Measurements from ENCODE around the gene INS. TPM values are rescaled to one million over a fixed set of nuclear protein-coding genes. Genes with fewer than 3 reads are reported as not detected.

The INS gene
- total and polyA plus RNA-seq, 2 of the 4 experiments (the other 2 are of a cell fraction), result not detected

DNA sequence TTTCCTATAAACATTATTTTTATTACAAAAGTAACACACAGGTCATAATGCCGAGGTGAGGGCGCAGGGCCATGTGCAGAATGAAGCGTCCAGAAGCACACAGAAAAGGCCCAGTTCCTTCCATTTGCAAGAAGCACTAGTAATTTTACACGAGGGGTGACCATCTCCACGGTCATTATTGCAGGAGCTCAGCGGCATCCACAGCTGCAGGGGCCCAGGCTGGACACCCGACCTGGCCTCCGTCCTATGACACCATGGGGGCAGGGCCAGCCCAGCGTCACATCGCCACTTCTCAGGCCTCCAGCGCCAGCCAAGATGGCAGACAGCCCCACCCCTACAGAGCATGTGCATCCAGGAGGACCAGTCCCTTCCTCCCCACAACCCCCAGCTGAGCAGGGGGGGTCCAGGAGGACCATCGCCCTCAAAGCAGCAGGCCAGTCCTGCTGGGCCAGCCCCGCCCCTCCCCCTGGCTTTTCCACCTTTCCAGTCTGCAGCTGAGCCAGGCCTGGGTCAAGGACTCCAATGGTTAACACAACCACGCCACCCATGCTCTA lies 25.3 kb downstream of the INS start:
- 86% methylated on average over 6 of the region's 14 CpGs; no CpG with 5 or more reads in 1 of the 2 experiments for WGBS, 2 experiments (ENCODE audit: extremely low coverage in 2 of 2, insufficient read length in 1 of 2)
- Histone ChIP-seq H3K9me3 (ENCODE audit: control insufficient read depth, insufficient read depth, low read length) (no peaks in the 10 kb centered on the region), H3K14ac (replicated peaks; ENCODE audit: low read depth, low read length) (no peak overlapping the region), H4K5ac (ENCODE audit: low read depth, low read length) (no peak overlapping the region), H2AK5ac (ENCODE audit: low read depth, low read length) (no peak overlapping the region), H3K56ac (ENCODE audit: extremely low read depth, insufficient read depth, low read length) (no peak overlapping the region), H2BK20ac (ENCODE audit: low read depth, low read length) (no peak overlapping the region), H3K4me3 (ENCODE audit: insufficient read depth, low read depth, low read length) (no peak overlapping the region), H3K9ac (ENCODE audit: low read depth, low read length) (no peak overlapping the region), H4K20me1 (ENCODE audit: insufficient read depth, low read length) (peaks cover 33% of the 10 kb centered on the region), H4K91ac (ENCODE audit: insufficient read depth, low read depth, low read length) (no peak overlapping the region), H2BK15ac (ENCODE audit: low read depth, low read length) (no peak overlapping the region), H3K18ac (ENCODE audit: low read depth, low read length) (no peak overlapping the region), H3K79me1 (ENCODE audit: low read depth in 1 of 2, low read length in 2 of 2) (peaks cover 0 to 9% of the 10 kb centered on the region in 2 experiments; a peak in 2 of 4 replicates), H3K9me1 (ENCODE audit: insufficient read depth, low read length) (peaks cover 7% of the 10 kb centered on the region), H3K23ac (ENCODE audit: low read depth, low read length) (no peak overlapping the region), H3K4me1 (ENCODE audit: control insufficient read depth, insufficient read depth, low read length) (no peaks in the 10 kb centered on the region; the same call in 1 of the 2 replicates), H2AK9ac (replicated peaks; ENCODE audit: low read depth, low read length, poor library complexity) (no peak overlapping the region), H3K27ac (ENCODE audit: insufficient read depth, low read length) (no peak overlapping the region), H2BK120ac (ENCODE audit: low read depth, low read length) (no peak overlapping the region), H3K4ac (ENCODE audit: low read depth, low read length) (no peak overlapping the region), H2BK5ac (ENCODE audit: low read depth, low read length, poor library complexity, severe bottlenecking) (no peak overlapping the region), H2AFZ (replicated peaks; ENCODE audit: low read length, poor library complexity) (no peak overlapping the region), H3K4me2 (ENCODE audit: low read depth, low read length) (no peak overlapping the region), H3K27me3 (ENCODE audit: control insufficient read depth, insufficient read depth, low read length) (peaks cover 49% of the 10 kb centered on the region), H3K36me3 (ENCODE audit: control insufficient read depth, insufficient read depth, low read length) (peaks cover 2% of the 10 kb centered on the region; the same call in 1 of the 2 replicates), H4K8ac (ENCODE audit: low read depth in 2 of 2, low read length in 2 of 2) (no peak overlapping the region)
- intact Hi-C loops (cut with micrococcal nuclease) (loop anchor here (5.0 kb wide), 1 partner anchor 38 kb away; no protein-coding TSS in a partner anchor), dilution Hi-C loops (cut with HindIII; ENCODE audit: low sequenced_read_pairs, unreplicated experiment) (no loop called here), in situ Hi-C loops (cut with MboI; ENCODE audit: low sequenced_read_pairs) (no loop called here)
- ChIA-PET CTCF (no interaction called here), POLR2A (ENCODE audit: unreplicated experiment) (no interaction called here)
- TF ChIP-seq, protein P1, sequence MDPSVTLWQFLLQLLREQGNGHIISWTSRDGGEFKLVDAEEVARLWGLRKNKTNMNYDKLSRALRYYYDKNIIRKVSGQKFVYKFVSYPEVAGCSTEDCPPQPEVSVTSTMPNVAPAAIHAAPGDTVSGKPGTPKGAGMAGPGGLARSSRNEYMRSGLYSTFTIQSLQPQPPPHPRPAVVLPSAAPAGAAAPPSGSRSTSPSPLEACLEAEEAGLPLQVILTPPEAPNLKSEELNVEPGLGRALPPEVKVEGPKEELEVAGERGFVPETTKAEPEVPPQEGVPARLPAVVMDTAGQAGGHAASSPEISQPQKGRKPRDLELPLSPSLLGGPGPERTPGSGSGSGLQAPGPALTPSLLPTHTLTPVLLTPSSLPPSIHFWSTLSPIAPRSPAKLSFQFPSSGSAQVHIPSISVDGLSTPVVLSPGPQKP (IDR thresholded peaks at IDR 0.05; ENCODE audit: borderline replicate concordance, low read depth, low read length), result no peak
- TF ChIP-seq NFE2L2 (IDR thresholded peaks at IDR 0.05; ENCODE audit: low read depth, low read length), result no peak
- no peak for TF ChIP-seq RFX5 (IDR thresholded peaks at IDR 0.05; ENCODE audit: low read depth, low read length)
- TF ChIP-seq CHD1 (IDR thresholded peaks at IDR 0.05; ENCODE audit: low read depth, low read length), result no peak
- no peak for TF ChIP-seq RAD21 (IDR thresholded peaks at IDR 0.05; ENCODE audit: low read length)
- no peak for TF ChIP-seq CEBPB (IDR thresholded peaks at IDR 0.05; ENCODE audit: low read depth, low read length)
- TF ChIP-seq, protein P2, sequence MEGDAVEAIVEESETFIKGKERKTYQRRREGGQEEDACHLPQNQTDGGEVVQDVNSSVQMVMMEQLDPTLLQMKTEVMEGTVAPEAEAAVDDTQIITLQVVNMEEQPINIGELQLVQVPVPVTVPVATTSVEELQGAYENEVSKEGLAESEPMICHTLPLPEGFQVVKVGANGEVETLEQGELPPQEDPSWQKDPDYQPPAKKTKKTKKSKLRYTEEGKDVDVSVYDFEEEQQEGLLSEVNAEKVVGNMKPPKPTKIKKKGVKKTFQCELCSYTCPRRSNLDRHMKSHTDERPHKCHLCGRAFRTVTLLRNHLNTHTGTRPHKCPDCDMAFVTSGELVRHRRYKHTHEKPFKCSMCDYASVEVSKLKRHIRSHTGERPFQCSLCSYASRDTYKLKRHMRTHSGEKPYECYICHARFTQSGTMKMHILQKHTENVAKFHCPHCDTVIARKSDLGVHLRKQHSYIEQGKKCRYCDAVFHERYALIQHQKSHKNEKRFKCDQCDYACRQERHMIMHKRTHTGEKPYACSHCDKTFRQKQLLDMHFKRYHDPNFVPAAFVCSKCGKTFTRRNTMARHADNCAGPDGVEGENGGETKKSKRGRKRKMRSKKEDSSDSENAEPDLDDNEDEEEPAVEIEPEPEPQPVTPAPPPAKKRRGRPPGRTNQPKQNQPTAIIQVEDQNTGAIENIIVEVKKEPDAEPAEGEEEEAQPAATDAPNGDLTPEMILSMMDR (conservative IDR thresholded peaks at IDR 0.05; ENCODE audit: low read depth, low read length), result no peak
- TF ChIP-seq FOS (IDR thresholded peaks at IDR 0.05; ENCODE audit: low read depth, low read length), result no peak
- no peak for TF ChIP-seq BHLHE40 (IDR thresholded peaks at IDR 0.05; ENCODE audit: low read depth, low read length)
- TF ChIP-seq, protein P3, sequence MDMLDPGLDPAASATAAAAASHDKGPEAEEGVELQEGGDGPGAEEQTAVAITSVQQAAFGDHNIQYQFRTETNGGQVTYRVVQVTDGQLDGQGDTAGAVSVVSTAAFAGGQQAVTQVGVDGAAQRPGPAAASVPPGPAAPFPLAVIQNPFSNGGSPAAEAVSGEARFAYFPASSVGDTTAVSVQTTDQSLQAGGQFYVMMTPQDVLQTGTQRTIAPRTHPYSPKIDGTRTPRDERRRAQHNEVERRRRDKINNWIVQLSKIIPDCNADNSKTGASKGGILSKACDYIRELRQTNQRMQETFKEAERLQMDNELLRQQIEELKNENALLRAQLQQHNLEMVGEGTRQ (IDR thresholded peaks at IDR 0.05; ENCODE audit: low read depth, low read length), result no peak
- no peak for TF ChIP-seq MAZ (IDR thresholded peaks at IDR 0.05; ENCODE audit: borderline replicate concordance, low read depth, low read length)
- TF ChIP-seq MXI1 (IDR thresholded peaks at IDR 0.05; ENCODE audit: borderline replicate concordance, low read depth, low read length), result no peak
- no peak for TF ChIP-seq POLR2A (IDR thresholded peaks at IDR 0.05; ENCODE audit: low read depth, low read length)
- TF ChIP-seq SMC3 (IDR thresholded peaks at IDR 0.05; ENCODE audit: low read depth, low read length), result no peak
- no peak for TF ChIP-seq MAFK (IDR thresholded peaks at IDR 0.05; ENCODE audit: low read depth, low read length)
- no peak for TF ChIP-seq RCOR1 (IDR thresholded peaks at IDR 0.05; ENCODE audit: insufficient replicate concordance, low read length)
- no peak for ATAC-seq (ENCODE audit: low read depth)
- no TSS peak for BruUV-seq (replicated peaks)
- DNase-seq, result no peak

All from IMR-90 (cell line).